Right ventricle myocardium inferior (tissue), 1 donor: ENCODE measurements around the gene ARID4B. TPM values are rescaled to one million over a fixed set of nuclear protein-coding genes. Genes with fewer than 3 reads are reported as not detected.
A peak's percentile ranks its signal among the peaks of the same experiment; 100 is the strongest.
"Not testable (repeated sequence)": the region's sequence is repeated elsewhere in the genome, so short reads cannot be mapped to it uniquely, and the experiment has no call there.

ENCODE experiments used
- ATAC-seq: fragments of 200-7000 bp; cut with Tn5 transposase; one replicate; pipeline ENCODE4 v1.9.1; 2020; ENCODE audit warnings: mild to moderate bottlenecking, moderate library complexity
- DNase-seq: peaks from one replicate; pipeline ENCODE4 v3.0.0; 2021; ENCODE audit errors: missing footprints
- intact Hi-C: fragments of 100-400 bp; cut with DNase I; formaldehyde crosslinking; loops from one replicate; pipeline ENCODE4 v1.11.0; 2022
- total RNA-seq: library from RNA; stranded (reverse); fragmentation: NEBNext Ultra II Directional; extraction: Animal tissue kit (Norgen Biotek cat#: 25700); gene quantifications from one replicate; pipeline ENCODE4 v1.2.1, GENCODE V29; 2021
- donor health status: DM: no; HTN: yes; CAD: no; lungs with severe emphysema.

The ARID4B gene
- total RNA-seq, 1 donor from 2014 or later: 14.8 TPM

GRCh38 chr1:235254721-235255120 is 73.3 kb downstream of the ARID4B start:
- intact Hi-C loops: no loop called here
- no peak for DNase-seq
- ATAC-seq: no peak

DNA sequence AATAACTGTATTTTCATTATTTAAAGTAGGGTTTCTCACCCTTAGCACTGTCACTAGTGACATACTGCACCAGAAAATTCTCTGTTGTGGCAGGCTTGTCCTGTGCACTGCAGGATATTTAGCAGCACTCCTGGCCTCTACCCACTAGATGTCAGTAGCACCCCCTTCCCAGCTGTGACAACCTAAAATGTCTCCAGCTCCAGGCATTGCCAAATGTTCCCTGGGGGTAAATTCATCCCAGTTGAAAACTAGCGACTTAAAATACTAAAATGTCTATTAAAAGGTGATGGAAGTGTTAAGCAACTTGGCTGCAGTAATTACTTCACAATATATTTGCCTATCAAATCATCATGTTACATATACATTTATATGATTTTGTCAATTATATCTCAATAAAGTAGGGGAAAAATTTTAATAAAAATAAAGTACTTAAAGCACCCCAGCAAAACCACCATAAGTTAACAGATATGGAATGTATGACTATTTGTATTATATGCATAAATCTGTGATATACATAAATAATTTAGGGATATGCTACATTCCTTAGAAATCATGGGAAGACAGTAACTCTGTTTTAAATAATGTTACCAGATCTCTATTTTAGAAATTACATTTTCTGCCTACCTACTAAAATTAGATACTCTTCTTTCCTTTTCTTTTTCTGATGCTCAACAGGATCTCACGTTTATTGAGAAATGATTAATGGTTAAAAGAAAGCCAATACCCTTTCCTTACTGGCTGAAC is 74.6 kb downstream of the ARID4B start:
- DNase-seq: no peak
- intact Hi-C loops: loop anchor here (1.0 kb wide), 1 partner anchor 162 kb away; no protein-coding TSS in a partner anchor
- peak; percentile 90 for ATAC-seq

DNA sequence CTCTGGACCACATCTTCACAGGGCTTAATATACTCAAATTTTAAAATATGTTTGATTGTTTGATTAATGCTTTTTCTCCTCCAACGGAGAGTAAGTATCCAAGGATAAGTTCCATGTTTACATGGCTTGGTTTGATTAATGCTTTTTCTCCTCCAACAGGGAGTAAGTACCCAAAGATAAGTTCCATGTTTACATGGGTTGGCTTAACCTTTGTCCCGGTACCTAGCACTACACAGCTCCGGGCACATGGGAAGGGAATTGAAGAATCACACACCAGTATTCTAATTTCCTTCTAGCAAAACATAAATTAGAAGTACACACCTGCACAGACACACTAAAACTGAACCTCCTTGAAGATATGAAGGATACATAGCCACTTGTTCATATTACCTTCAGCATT is 77.5 kb downstream of the ARID4B start:
- intact Hi-C loops: no loop called here
- ATAC-seq (no peak), DNase-seq (no peak)

DNA sequence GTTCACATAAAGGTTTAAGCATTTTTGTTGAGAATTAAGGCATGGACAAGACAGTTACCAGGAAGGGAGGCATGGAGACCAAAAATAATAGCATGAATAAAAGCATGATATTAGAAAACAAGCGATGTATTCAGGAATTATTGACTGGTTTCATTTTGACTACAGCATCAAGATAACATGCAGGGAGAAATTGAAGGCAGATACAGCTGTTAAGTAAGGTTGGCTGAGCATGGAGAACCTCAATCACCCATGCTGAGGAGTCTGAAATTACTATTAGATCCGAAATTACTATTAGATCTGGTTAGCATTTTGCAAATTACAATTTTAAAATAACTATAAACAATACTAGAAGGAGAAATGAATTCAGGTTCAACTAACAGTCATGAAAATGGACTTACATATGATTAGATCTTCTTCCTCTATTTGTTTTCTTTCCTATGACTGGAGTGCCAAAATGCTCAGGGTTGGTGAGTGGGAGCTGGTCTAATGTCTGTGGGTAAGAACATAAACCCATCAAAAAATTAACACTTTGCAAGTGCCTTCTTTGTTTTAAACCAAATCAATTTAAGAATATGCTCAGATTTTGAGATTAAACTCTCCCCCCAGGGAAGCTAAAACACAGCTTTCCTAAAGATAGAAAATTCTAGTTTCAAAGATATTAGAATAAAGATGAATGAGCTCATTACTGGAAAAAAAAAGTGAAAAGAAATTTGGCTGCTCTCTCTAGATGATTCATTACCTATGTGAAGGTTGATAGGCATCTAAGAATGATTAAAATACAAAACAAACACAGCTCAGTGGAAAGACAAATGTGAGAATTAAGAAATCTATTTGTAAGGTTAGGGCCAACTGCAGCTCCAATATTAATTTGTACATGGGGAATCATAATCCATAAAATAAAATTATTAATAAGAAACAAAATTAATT is 81.7 kb downstream of the ARID4B start:
- DNase-seq: no peak
- intact Hi-C loops: no loop called here
- ATAC-seq: no peak

DNA sequence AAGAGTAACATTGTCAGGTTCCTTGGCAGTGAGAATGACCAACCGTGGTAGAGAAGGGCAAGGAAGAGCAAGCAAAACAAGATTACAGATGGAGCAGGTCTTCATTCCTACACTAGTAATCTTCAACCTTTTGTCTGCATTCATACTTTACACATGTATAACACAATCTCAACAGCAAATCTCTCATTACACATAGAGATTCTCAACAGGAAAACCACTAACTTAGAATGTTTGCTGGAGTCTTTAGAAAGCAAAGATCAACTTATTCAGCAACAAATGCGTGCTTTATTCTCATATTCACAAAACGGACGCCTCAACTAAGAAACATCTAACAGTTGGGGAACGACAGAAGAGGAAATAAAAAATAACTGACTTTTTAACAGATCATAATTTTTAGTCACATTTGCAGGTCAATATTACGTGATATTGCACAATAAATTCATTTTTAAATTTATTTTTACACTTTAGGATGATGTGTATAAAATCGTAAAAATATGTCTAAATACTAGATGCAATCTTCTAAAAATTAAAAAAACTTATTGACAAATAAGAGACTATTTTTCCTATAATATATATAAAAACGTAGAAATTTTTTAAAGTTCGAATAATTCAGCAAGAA is 82.9 kb downstream of the ARID4B start:
- DNase-seq (no peak), ATAC-seq (no peak)
- intact Hi-C loops: no loop called here

DNA sequence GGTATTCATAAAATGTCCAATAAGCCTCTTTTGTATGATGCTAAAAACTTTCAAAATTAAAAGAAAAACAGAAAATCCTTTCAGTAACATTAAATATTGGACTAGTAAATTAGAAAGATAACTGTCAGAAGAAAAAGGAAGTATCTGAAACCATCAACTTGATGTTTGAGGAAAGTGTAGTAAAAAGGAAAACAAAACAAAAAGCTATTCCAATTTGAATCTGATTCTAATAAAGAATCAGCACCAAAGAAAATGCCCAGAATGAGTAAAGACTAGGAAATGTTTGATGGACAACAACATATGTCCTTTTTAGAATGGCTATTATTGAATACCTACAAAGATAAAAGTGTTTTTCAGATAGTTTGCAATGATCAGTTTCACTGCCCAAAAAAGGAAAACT is 87.0 kb downstream of the ARID4B start:
- DNase-seq (no peak), ATAC-seq (no peak)
- intact Hi-C loops: no loop called here

DNA sequence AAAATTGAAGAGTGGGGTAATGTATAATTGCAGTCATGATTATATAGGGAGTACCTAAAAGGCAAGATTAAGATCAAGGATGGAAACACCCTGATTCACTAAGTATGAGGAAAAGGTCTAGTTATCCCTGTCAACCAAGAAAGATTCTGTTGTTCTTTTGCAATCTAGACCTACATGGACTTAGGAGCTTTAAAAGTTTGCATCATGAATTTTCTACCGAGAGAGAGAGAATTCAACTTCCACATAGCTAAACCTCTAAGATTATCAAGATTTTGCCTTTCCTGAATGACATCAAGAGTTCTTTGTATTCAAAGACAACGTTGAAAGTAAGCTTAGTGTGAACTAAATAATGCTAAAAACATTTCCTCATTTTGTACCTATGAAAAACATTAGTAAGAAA is 88.1 kb downstream of the ARID4B start:
- DNase-seq (no peak), ATAC-seq (no peak)

GRCh38 chr1:235238558-235238957 is 89.4 kb downstream of the ARID4B start:
- ATAC-seq (no peak), DNase-seq (no peak)
- intact Hi-C loops: no loop called here

More for the DNA sequence above, 88.1 kb downstream of the ARID4B start:
- intact Hi-C loops: no loop called here

- ATAC-seq (no peak), DNase-seq (no peak)
- intact Hi-C loops: no loop called here
These were observed 91.9 kb downstream of the ARID4B start for GRCh38 chr1:235236128-235236527.

DNA sequence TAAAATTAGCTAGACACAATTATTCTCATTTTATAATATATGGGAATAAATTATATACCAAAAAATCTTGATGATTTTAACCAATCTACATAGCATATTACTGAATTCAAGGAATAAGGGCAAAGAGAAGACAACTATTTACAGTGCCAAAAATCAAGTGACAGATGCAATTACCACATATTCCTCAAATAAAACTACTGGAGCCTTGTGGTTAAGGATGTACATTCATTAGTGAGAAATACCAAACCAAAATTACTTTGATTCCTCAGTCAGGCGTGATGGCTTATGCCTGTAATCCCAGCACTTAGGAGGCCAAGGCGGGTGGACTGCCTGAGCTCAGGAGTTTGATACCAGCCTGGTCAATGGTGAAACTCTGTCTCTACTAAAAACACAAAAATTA is 98.1 kb downstream of the ARID4B start:
- DNase-seq (no peak), ATAC-seq (no peak)
- intact Hi-C loops: no loop called here

- no peak for DNase-seq
- ATAC-seq: no peak
- intact Hi-C loops: no loop called here
These were observed 100.6 kb downstream of the ARID4B start for GRCh38 chr1:235227414-235227813.

GRCh38 chr1:235226933-235227332 is 101.0 kb downstream of the ARID4B start:
- intact Hi-C loops: no loop called here
- ATAC-seq: no peak

DNA sequence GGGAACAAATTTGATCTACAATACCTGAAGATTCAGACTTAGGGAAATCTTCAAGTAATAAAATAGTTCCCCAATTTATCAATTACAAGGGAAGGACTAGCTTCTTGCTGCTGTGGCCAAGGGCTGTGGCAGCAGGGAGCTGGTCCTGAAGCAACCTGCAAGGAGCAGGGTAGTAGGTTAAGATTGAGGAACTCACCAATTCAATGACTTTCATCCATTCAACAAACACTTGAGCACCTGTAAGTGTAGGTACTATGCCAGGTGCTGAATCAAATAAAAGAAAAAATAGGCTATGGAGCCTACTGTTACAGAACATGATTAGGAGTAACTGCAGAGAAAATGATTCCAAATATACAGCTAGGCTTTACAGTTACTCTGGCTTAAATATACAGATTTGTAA is 102.7 kb downstream of the ARID4B start:
- DNase-seq: no peak
- no peak for ATAC-seq
- intact Hi-C loops: no loop called here

More at GRCh38 chr1:235226933-235227332, 101.0 kb downstream of the ARID4B start:
- DNase-seq: no peak

GRCh38 chr1:235221653-235222375 is 106.2 kb downstream of the ARID4B start:
- no peak for DNase-seq
- no peak for ATAC-seq
- intact Hi-C loops: no loop called here

DNA sequence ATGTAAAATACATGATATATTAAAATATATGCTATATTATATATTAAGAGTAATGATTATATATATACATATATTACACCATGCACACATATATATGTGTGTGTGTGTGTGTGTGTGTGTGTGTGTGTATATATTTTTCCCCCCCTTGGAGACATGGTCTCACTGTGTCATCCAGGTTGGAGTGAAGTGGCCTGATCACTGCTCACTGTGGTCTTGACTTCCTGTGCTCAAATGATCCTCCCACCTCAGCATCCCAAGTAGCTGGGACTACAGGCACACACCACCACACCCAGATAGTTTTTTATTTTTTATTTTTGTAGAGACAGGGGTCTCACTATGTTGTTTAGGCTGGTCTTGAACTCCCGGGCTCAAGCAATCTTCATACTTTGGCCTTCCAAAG is 112.5 kb downstream of the ARID4B start:
- ATAC-seq: no peak
- intact Hi-C loops: no loop called here
- DNase-seq: no peak

DNA sequence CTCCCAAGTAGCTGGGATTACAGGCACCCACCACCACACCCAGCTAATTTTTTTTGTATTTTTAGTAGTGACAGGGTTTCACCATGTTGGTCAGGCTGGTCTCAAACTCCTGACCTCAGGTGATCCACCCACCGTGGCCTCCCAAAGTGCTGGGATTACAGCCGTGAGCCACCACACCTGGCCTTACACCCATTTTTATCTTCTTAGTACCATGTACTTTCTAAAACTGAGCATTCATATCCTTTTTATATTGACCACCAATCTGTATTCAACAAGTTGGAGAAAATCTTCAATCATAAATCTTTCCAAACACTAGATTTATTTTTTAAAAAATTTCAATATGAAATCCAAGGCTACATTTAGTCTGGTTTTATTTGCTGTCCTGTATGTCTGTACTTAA is 113.0 kb downstream of the ARID4B start:
- ATAC-seq, intact Hi-C loops, DNase-seq: not testable (repeated sequence)

DNA sequence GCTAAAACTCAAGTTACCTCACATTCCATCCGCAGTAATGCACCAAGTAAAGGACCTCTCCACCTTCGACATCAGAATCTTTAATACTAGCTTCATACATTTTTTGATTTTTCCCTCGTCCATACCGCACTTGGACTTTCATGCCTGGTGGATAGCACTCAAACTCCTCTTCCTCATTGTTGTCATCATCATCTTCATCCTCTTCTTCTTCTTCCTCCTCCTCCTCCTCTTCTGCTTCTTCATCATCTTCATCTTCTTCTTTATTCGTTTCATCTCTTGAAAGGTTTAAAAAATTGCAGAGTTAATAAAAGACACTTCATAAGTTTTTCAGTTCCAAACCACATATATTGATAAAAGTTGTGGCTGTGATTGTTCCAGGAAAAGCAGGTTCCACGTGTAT is 114.2 kb downstream of the ARID4B start:
- ATAC-seq (no peak), DNase-seq (no peak)
- intact Hi-C loops: no loop called here

- ATAC-seq: no peak
- intact Hi-C loops: no loop called here
- no peak for DNase-seq
These were observed 116.5 kb downstream of the ARID4B start for GRCh38 chr1:235211517-235211916.

GRCh38 chr1:235207209-235207565 is 120.8 kb downstream of the ARID4B start:
- DNase-seq: no peak
- ATAC-seq: no peak
- intact Hi-C loops: no loop called here
